IMR-90 (cell line): ENCODE measurements around the gene TCF7L1. TPM values are rescaled to one million over a fixed set of nuclear protein-coding genes. Genes with fewer than 3 reads are reported as not detected.

Experiments
- ATAC-seq: fragments of 200-7000 bp; cut with Tn5 transposase; 2 replicates; pipeline ENCODE4 v1.9.1; 2020; ENCODE audit warnings: low read depth, mild to moderate bottlenecking, moderate library complexity
- BruUV-seq: library from RNA; stranded (reverse); fragments of 400-500 nt; replicated peaks from 2 replicates; lab custom pipeline; 2021; lab: Mats Ljungman, UMichigan
- CTCF ChIA-PET: fragments of 300-600 bp; formaldehyde crosslinking; extraction: SDS; loops from one replicate; lab custom pipeline; 2021; ENCODE audit warnings: antibody characterized with exemption; lab: Yijun Ruan, JAX
- POLR2A ChIA-PET: fragments of 300-600 bp; sonication (Branson Sonifier 250); formaldehyde crosslinking; loops from one replicate; lab custom pipeline; 2022; ENCODE audit warnings: antibody characterized with exemption; ENCODE audit not compliant: unreplicated experiment; lab: Charles Lee
- DNase-seq: peaks from one replicate; pipeline ENCODE4 v3.0.0; 2013
- H2AFZ ChIP-seq: replicated peaks from 2 replicates; pipeline ENCODE3; 2013; ENCODE audit warnings: low read length, mild to moderate bottlenecking; ENCODE audit not compliant: poor library complexity
- H2AK5ac ChIP-seq: 2 replicates; pipeline ENCODE4 v1.6.1; 2013; ENCODE audit warnings: low read depth, low read length, inconsistent platforms
- H2AK9ac ChIP-seq: replicated peaks from 2 replicates; pipeline ENCODE3; 2013; ENCODE audit warnings: mild to moderate bottlenecking, low read depth, low read length, moderate library complexity; ENCODE audit not compliant: poor library complexity
- H2BK120ac ChIP-seq: 2 replicates; pipeline ENCODE4 v1.6.1; 2013; ENCODE audit warnings: low read depth, low read length, inconsistent platforms
- H2BK15ac ChIP-seq: 3 replicates; pipeline ENCODE4 v1.6.1; 2013; ENCODE audit warnings: low read depth, low read length, inconsistent platforms
- H2BK20ac ChIP-seq: 2 replicates; pipeline ENCODE4 v1.6.1; 2013; ENCODE audit warnings: low read depth, mild to moderate bottlenecking, inconsistent platforms, low read length, moderate library complexity
- H2BK5ac ChIP-seq: 2 replicates; pipeline ENCODE4 v1.6.1; 2013; ENCODE audit warnings: mild to moderate bottlenecking, low read depth, low read length, inconsistent platforms; ENCODE audit not compliant: poor library complexity, severe bottlenecking
- H3K14ac ChIP-seq: replicated peaks from 2 replicates; pipeline ENCODE4 v1.6.1; 2013; ENCODE audit warnings: low read depth, low read length, inconsistent platforms
- H3K18ac ChIP-seq: 2 replicates; pipeline ENCODE4 v1.6.1; 2013; ENCODE audit warnings: low read depth, low read length, control low read depth
- H3K23ac ChIP-seq: 2 replicates; pipeline ENCODE4 v1.6.1; 2013; ENCODE audit warnings: low read depth, low read length, inconsistent platforms
- H3K27ac ChIP-seq: 2 replicates; pipeline ENCODE4 v1.5.1; 2013; ENCODE audit warnings: mild to moderate bottlenecking, control low read depth, low read length; ENCODE audit not compliant: insufficient read depth
- H3K27me3 ChIP-seq: 2 replicates; pipeline ENCODE4 v1.6.1; 2013; ENCODE audit warnings: low read length; ENCODE audit not compliant: control insufficient read depth, insufficient read depth
- H3K36me3 ChIP-seq: 2 replicates; pipeline ENCODE4 v1.6.1; 2013; ENCODE audit warnings: low read length, mixed read lengths; ENCODE audit not compliant: control insufficient read depth, insufficient read depth
- H3K4ac ChIP-seq: 2 replicates; pipeline ENCODE4 v1.6.1; 2013; ENCODE audit warnings: low read depth, low read length, inconsistent platforms
- H3K4me1 ChIP-seq: 2 replicates; pipeline ENCODE4 v1.6.1; 2013; ENCODE audit warnings: low read length, mixed read lengths; ENCODE audit not compliant: control insufficient read depth, insufficient read depth
- H3K4me2 ChIP-seq: 2 replicates; pipeline ENCODE4 v1.6.1; 2013; ENCODE audit warnings: low read depth, mild to moderate bottlenecking, control low read depth, low read length, moderate library complexity
- H3K4me3 ChIP-seq: 2 replicates; pipeline ENCODE4 v1.5.1; 2013; ENCODE audit warnings: low read depth, mild to moderate bottlenecking, control low read depth, low read length, moderate library complexity; ENCODE audit not compliant: insufficient read depth
- H3K56ac ChIP-seq: 2 replicates; pipeline ENCODE4 v1.6.1; 2013; ENCODE audit warnings: low read length, inconsistent platforms; ENCODE audit not compliant: insufficient read depth; ENCODE audit errors: extremely low read depth
- H3K79me1 ChIP-seq, 2 experiments: 2 replicates each; pipeline ENCODE4 v1.6.1; 2013; ENCODE audit warnings: low read length in 2 of 2, inconsistent platforms in 1 of 2, low read depth in 1 of 2
- H3K9ac ChIP-seq: 2 replicates; pipeline ENCODE4 v1.6.1; 2013; ENCODE audit warnings: low read depth, low read length, control low read depth
- H3K9me1 ChIP-seq: 2 replicates; pipeline ENCODE4 v1.6.1; 2013; ENCODE audit warnings: low read length, inconsistent platforms; ENCODE audit not compliant: insufficient read depth
- H3K9me3 ChIP-seq: 2 replicates; pipeline ENCODE4 v1.6.1; 2013; ENCODE audit warnings: low read length; ENCODE audit not compliant: control insufficient read depth, insufficient read depth
- H4K20me1 ChIP-seq: 2 replicates; pipeline ENCODE4 v1.6.1; 2013; ENCODE audit warnings: low read length, inconsistent platforms; ENCODE audit not compliant: insufficient read depth
- H4K5ac ChIP-seq: 2 replicates; pipeline ENCODE4 v1.6.1; 2013; ENCODE audit warnings: mild to moderate bottlenecking, low read depth, low read length, control low read depth
- H4K8ac ChIP-seq, 2 experiments: 2 replicates each; pipeline ENCODE4 v1.6.1; 2013; ENCODE audit warnings: low read depth in 2 of 2, low read length in 2 of 2, control low read depth in 1 of 2, inconsistent platforms in 1 of 2
- H4K91ac ChIP-seq: 2 replicates; pipeline ENCODE4 v1.6.1; 2013; ENCODE audit warnings: low read depth, low read length, inconsistent platforms; ENCODE audit not compliant: insufficient read depth
- CEBPB ChIP-seq: IDR thresholded peaks from 2 replicates; pipeline ENCODE4 v1.6.1; 2012; ENCODE audit warnings: low read depth, low read length, improper control_type of control experiment
- RAD21 ChIP-seq: IDR thresholded peaks from 2 replicates; pipeline ENCODE4 v1.6.1; 2012; ENCODE audit warnings: low read length, improper control_type of control experiment
- SMC3 ChIP-seq: fragments of 150-350 bp; IDR thresholded peaks from 2 replicates; pipeline ENCODE4 v1.6.1; 2016; ENCODE audit warnings: low read depth, mild to moderate bottlenecking, antibody characterized with exemption, low read length, moderate library complexity
- WGBS, 2 experiments: methylation state at CpG; one replicate each; pipeline versions ENCODE4 v1.1.5 to v1.1.7; 2013; ENCODE audit warnings: missing lambda C conversion rate in 2 of 2; ENCODE audit not compliant: insufficient read length in 1 of 2; ENCODE audit errors: extremely low coverage in 2 of 2; 5-methylcytosine and 5-hydroxymethylcytosine counted together
- dilution Hi-C: fragments of 300-500 bp; cut with HindIII; formaldehyde crosslinking; loops from one replicate; pipeline ENCODE4 v1.14.3; 2018; ENCODE audit warnings: low sequenced_read_pairs; ENCODE audit not compliant: unreplicated experiment
- in situ Hi-C: fragments of 300-500 bp; cut with MboI; formaldehyde crosslinking; loops from 3 replicates; pipeline ENCODE4 v1.14.3; 2019; ENCODE audit warnings: low sequenced_read_pairs, inconsistent platforms, mixed read lengths
- intact Hi-C: fragments of 100-400 bp; cut with micrococcal nuclease; formaldehyde crosslinking; loops from 2 replicates; pipeline ENCODE4 v1.10.0; 2022
- polyA plus RNA-seq, 3 experiments: library from polyadenylated mRNA; depleted of rRNA; stranded (reverse); fragments of >200 nt; gene quantifications; 2 replicates each; pipeline ENCODE4 v1.2.3, GENCODE V29; 2012; ENCODE audit warnings: low replicate concordance in 1 of 3
- total RNA-seq: library from RNA; depleted of rRNA; stranded (reverse); fragments of >200 nt; gene quantifications from 2 replicates; pipeline ENCODE4 v1.2.3, GENCODE V29; 2012

TCF7L1 gene
- total and polyA plus RNA-seq, 2 of the 4 experiments (the other 2 are of a cell fraction) = 0.72 to 11.1 TPM

GRCh38 chr2:85257970-85258605 is 124.9 kb downstream of the TCF7L1 start (continued):
- TF ChIP-seq SMC3 = no peak

DNA sequence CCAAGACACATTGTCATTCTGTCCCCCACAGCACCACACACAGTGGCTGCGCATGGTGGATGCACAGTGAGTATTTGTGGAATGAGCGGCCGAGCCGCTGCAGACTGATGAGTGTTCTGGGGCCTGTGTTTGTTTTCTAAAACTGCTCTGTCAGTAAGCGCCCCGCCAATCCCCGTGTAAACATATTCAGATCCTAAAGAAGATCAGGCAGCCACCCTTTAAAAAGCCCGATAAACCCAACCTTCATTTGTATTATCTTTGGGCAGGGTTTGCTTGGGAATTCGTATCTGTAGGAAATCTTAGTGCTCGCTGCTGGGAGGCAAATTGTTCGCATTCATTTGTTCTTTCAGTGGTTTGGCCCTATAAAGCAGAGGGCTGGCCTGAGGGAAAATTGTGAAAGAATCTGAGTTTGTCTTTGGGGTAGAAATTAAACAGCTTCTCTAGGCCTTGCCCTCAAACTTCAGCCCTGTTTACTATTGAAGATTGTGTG is 126.0 kb downstream of the TCF7L1 start:
- H3K79me1 ChIP-seq = peaks cover 19 to 89% of the 10 kb centered on the region in 2 experiments
- dilution Hi-C loops = no loop called here
- H4K91ac ChIP-seq = peak overlapping the region; percentile 45; the same call in 1 of the 2 replicates
- peak overlapping the region; percentile 67 for H2BK20ac ChIP-seq
- H2AK9ac ChIP-seq = peak overlapping the region; percentile 13
- H3K4ac ChIP-seq = peak overlapping the region; percentile 91
- peak overlapping the region; percentile 86; the same call in 1 of the 2 replicates for H2AK5ac ChIP-seq
- ATAC-seq (peak; percentile 46), DNase-seq (peak; percentile 65)
- ChIA-PET CTCF (no interaction called here), POLR2A (no interaction called here)
- peak overlapping the region; percentile 28 for H2BK5ac ChIP-seq
- intact Hi-C loops = no loop called here
- no peak overlapping the region for H3K9ac ChIP-seq
- peaks cover 1% of the 10 kb centered on the region; the same call in 1 of the 2 replicates for H4K20me1 ChIP-seq
- no peak overlapping the region; the same call in 1 of the 2 replicates for H3K14ac ChIP-seq
- no peaks in the 10 kb centered on the region for H3K27me3 ChIP-seq
- peaks cover 47% of the 10 kb centered on the region for H3K4me1 ChIP-seq
- H3K36me3 ChIP-seq = no peaks in the 10 kb centered on the region
- H3K4me2 ChIP-seq = peak overlapping the region; percentile 52
- peak; percentile 38; the same call in 1 of the 2 replicates for TF ChIP-seq CEBPB
- no peak for TF ChIP-seq RAD21
- no peak overlapping the region for H3K56ac ChIP-seq
- H4K5ac ChIP-seq = peak overlapping the region; percentile 5
- BruUV-seq = no TSS peak
- H2BK120ac ChIP-seq = peak overlapping the region; percentile 61
- H3K27ac ChIP-seq = peak overlapping the region; percentile 56; the same call in 1 of the 2 replicates
- WGBS, 2 experiments = 40% methylated on average over 1 of the region's 11 CpGs; no CpG with 5 or more reads in 1 of the 2 experiments
- H3K23ac ChIP-seq = peak overlapping the region; percentile 66
- 0 out of 2 replicates have a peak overlapping the region, but pooled peaks have one; percentile 14 for H3K18ac ChIP-seq
- peaks cover 32% of the 10 kb centered on the region for H3K9me1 ChIP-seq
- in situ Hi-C loops = no loop called here
- peak overlapping the region; percentile 60; the same call in 1 of the 3 replicates for H2BK15ac ChIP-seq
- H4K8ac ChIP-seq = peak overlapping the region in 1 of 2 experiments; percentile 47; a peak in 1 of 4 replicates
- H3K9me3 ChIP-seq = no peaks in the 10 kb centered on the region
- no peak overlapping the region for H2AFZ ChIP-seq
- H3K4me3 ChIP-seq = no peak overlapping the region
